GM10266 (cell line): Measurements from ENCODE around the gene NCBP3.
"Not testable (repeated sequence)": the region's sequence is repeated elsewhere in the genome, so short reads cannot be mapped to it uniquely, and the experiment has no call there.

Experiments used
- DNase-seq: peaks from one replicate; pipeline ENCODE4 v3.0.0; 2012; ENCODE audit errors: extremely low spot score
- TF ChIP-seq, protein P1 (sequence below): IDR thresholded peaks from 2 replicates; pipeline ENCODE4 v1.5.1; 2012; ENCODE audit warnings: mild to moderate bottlenecking, low read depth; ENCODE audit not compliant: control insufficient read depth, insufficient read depth; ENCODE audit errors: missing control alignments

The NCBP3 gene

DNA sequence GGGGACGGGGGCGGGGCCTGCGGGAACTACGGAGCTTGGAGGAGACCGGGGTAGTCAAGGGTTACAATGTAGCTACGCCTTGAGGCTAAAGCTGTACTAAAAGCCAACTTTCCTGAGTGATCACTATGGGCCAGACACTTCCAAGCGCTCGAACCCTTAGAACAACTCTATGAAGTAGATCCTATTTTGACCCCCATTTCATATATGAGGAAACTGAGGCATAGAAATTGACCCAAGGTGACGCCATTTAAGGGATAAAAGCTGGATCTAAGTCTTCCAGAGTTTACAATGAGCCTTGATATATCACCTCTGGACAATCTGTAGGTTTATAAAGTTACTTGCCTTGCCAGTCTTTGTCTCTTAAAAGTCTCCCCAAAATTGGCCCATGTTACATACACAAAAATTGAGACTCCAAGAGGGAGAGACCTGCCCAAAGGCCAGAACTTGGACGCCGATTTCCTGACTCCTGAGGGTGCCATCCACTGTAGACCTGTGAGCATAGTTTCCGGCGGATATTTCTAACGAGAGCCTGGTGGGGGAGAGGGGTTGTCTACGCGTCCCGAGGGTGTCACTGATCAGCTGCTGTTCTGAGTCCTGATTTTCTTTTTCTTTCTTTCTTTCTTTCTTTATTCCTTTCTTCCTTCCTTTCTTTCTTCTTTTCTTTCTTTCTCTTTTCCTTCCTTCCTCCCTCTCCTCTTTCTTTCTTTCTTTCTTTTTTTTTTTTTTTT is 555 bp upstream of the NCBP3 start:
- TF ChIP-seq, protein P1, sequence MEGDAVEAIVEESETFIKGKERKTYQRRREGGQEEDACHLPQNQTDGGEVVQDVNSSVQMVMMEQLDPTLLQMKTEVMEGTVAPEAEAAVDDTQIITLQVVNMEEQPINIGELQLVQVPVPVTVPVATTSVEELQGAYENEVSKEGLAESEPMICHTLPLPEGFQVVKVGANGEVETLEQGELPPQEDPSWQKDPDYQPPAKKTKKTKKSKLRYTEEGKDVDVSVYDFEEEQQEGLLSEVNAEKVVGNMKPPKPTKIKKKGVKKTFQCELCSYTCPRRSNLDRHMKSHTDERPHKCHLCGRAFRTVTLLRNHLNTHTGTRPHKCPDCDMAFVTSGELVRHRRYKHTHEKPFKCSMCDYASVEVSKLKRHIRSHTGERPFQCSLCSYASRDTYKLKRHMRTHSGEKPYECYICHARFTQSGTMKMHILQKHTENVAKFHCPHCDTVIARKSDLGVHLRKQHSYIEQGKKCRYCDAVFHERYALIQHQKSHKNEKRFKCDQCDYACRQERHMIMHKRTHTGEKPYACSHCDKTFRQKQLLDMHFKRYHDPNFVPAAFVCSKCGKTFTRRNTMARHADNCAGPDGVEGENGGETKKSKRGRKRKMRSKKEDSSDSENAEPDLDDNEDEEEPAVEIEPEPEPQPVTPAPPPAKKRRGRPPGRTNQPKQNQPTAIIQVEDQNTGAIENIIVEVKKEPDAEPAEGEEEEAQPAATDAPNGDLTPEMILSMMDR = no peak
- DNase-seq = no peak

DNA sequence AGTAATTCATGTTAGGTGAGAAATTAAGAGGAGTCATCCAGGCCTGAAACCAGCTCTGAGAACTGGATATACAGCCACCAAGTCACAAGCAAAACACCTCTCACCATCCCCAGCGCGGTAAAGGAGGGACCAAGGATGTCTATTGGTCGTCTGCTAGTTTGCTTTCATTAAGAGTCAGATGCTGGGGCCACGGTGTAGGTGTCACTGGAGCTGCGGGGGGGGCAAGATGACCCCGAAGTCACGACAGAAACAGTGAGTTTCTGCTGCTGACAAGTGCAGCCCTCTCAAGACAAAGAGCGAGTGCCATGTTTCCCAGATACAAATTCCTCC is 790 bp downstream of the NCBP3 start:
- TF ChIP-seq, protein P1 = no peak
- peak; percentile 67 for DNase-seq

DNA sequence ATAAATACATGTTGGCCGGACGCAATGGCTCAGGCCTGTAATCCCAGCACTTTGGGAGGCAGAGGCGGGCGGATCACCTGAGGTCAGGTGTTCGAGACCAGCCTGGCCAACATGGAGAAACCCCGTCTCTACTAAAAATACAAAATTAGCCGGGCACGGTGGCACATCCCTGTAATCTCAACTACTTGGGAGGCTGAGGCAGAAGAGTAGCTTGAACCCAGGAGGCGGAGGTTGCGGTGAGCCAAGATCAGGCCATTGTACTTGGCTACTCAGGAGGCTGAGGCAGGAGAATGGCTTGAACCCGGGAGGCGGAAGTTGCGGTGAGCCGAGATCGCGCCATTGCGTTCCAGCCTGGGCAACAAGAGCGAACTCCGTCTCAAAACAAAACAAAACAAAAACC is 1.5 kb downstream of the NCBP3 start:
- not testable (repeated sequence) for DNase-seq

DNA sequence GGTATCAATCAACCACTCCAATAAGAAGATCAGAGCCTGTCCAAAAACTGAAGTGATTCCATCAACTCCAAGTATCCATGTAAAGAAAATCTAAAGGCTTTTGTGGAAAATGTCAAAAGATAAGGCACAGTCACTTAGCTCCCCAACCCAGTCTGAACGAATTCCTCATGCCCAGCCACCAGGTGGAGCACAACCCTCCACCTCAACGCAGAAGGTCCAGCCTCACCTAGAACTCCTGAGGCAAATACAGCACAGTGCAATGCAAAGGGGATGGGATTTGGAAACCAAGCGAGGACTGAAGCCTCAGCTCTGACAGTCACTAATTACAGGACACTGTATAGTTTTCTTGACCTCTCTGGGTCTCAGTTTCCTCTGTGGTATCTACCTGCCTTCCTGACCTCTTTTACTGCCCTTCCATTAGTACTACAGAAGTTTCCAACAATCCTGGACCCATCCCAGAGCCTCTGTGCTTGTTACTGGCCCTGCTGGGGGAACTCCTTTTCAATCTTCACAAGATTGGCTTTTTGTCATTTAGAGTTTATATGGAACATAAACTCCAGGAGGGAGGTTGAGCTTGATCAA is 2.0 kb downstream of the NCBP3 start:
- DNase-seq = peak; percentile 65
- TF ChIP-seq, protein P1 = peak; percentile 71

DNA sequence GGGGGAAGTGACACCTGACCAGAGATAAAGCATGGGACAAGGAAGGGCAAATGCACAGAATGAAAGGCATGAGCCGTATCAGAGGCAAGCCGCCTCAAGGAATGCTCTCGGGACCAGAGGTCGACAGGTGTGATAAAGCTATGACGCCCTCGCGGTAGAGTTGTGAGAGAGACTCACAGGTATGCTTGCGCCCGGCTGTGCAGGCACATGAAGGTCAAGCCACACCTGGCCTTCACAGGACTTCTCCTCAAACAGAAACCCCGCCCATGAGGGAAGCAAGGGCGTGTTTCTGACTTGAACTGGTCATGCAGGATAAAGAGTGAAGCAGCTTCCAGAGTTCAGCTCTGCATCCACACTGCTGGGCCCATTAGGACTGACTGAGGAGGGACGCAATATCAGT is 7.8 kb downstream of the NCBP3 start:
- DNase-seq = no peak
- TF ChIP-seq, protein P1 = no peak

DNA sequence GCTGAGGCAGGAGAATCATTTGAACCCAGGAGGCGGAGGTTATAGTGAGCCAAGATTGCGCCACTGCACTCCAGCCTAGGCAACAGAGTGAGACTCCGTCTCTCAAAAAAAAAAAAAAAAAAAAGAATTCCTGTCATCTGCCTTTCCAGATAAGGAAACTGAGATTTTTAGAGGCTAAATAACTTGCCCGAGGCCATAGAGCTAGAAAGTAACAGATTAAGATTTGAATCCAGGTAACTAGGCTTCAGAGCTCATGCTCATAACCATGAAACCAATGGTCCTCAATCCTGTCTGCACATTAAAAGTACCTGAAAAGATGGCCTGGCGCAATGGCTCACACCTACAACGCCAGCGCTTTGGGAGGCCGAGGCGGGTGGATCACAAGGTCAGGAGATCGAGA is 9.5 kb downstream of the NCBP3 start:
- DNase-seq = no peak
- TF ChIP-seq, protein P1 = no peak

DNA sequence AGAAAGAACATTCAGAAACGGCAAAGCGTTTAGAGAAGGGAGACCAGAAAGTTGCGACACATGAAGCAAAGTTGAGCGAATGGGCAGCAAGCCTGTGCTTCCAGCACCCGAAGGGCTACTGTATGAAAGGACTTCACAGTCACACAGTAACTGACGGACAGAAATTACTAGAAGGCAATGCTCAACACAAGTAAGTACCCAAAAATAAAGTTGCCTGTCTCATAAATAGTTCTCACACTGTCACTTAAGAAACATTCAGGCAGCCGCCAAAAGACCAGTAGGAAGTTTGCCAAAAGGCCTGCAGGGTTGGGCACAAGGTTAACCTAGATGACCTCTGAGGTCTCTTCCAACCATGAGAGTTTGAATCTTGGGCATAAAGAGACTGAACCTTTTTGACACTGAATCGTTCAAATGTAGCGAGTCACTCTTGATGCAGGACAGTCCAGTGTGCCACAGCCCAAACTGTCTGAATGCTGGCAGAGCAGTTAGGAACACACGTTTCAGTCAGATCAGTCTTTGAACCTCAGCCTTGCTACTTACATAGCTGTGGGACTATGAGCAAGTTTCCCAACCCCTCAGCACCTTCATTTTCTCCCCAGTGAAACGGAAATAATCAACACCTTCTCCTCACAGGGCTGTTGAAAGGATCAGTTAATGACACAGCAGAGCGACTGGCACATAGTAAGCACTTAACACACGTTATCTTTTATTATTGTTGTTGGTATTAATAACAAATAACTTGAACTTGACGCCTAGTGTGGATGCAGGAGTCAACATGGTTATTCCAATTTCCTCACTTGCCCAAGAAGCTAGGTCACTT is 10.4 kb downstream of the NCBP3 start:
- DNase-seq = no peak

More for the DNA sequence above, 10.4 kb downstream of the NCBP3 start:
- TF ChIP-seq, protein P1 = no peak
